Activated naive CD8-positive, alpha-beta T cell treated with anti-CD3 and anti-CD28 coated beads, Interleukin-2, amount 50 U/mL, for 24 hours (primary cell): ENCODE measurements around the gene RCE1.
A peak's percentile ranks its signal among the peaks of the same experiment; 100 is the strongest.

ENCODE experiments used
- ATAC-seq: fragments of 150-1000 bp; cut with Tn5 transposase; one replicate; pipeline ENCODE4 v1.10.0; 2021
- DNase-seq: peaks from one replicate; pipeline ENCODE4 v3.0.0; 2021
- H3K27ac Mint-ChIP-seq: one replicate; pipeline ENCODE4 v1.8.0; 2021; ENCODE audit warnings: mild to moderate bottlenecking, mixed read lengths
- H3K27me3 Mint-ChIP-seq: one replicate; pipeline ENCODE4 v1.8.0; 2021; ENCODE audit warnings: mixed read lengths
- H3K36me3 Mint-ChIP-seq: one replicate; pipeline ENCODE4 v1.8.0; 2021; ENCODE audit warnings: low read depth, mixed read lengths
- H3K4me1 Mint-ChIP-seq: one replicate; pipeline ENCODE4 v1.8.0; 2021; ENCODE audit warnings: mixed read lengths
- H3K4me3 Mint-ChIP-seq: one replicate; pipeline ENCODE4 v1.8.0; 2021; ENCODE audit warnings: mild to moderate bottlenecking, moderate library complexity, mixed read lengths
- H3K9me3 Mint-ChIP-seq: one replicate; pipeline ENCODE4 v1.8.0; 2021; ENCODE audit warnings: mixed read lengths

Gene RCE1

GRCh38 chr11:66850235-66850587 lies 7.0 kb downstream of the RCE1 start:
- H3K36me3 Mint-ChIP-seq, result peaks cover 3% of the 10 kb centered on the region
- H3K9me3 Mint-ChIP-seq, result no peaks in the 10 kb centered on the region
- no peak overlapping the region for H3K27ac Mint-ChIP-seq
- no peak overlapping the region for H3K4me3 Mint-ChIP-seq
- ATAC-seq, result no peak
- DNase-seq, result no peak
- peaks cover 13% of the 10 kb centered on the region for H3K4me1 Mint-ChIP-seq
- no peaks in the 10 kb centered on the region for H3K27me3 Mint-ChIP-seq

DNA sequence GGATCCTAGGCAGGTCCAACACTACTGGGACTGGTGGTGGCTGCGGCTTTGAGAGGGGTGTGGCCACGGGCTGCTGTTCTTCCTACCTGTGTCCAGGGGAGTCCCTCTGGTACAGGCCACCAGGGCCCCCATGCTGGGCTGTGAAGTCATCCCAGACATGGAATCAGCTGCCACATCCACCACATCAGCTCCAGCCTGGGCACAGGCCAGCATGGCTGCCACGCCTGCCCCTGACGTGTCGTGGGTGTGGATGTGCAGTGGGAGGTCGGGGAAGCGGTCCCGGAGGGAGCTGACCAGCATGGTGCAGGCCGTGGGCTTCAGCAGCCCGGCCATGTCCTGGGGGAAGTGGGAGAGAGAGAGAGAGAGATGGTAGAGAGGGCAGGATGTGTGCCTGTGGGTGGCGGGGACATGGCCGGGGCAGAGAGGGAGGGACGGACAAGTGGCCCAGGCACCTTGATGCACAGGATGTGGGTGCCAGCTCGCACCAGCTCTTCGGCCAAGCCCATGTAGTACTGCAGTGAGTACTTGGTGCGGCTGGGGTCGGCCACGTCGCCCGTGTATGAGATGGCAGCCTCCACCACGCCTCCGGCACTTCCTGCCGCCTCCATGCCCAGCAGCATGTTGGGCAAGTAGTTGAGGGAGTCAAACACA lies 7.5 kb downstream of the RCE1 start:
- ATAC-seq (no peak), DNase-seq (no peak)
- Mint-ChIP-seq H3K36me3 (peaks cover 3% of the 10 kb centered on the region), H3K27ac (no peak overlapping the region), H3K27me3 (no peaks in the 10 kb centered on the region), H3K9me3 (no peaks in the 10 kb centered on the region), H3K4me3 (no peak overlapping the region), H3K4me1 (peaks cover 15% of the 10 kb centered on the region)

- H3K27ac Mint-ChIP-seq, result no peak overlapping the region
- no peak for DNase-seq
- no peak for ATAC-seq
- no peak overlapping the region for H3K4me3 Mint-ChIP-seq
- no peaks in the 10 kb centered on the region for H3K36me3 Mint-ChIP-seq
- no peaks in the 10 kb centered on the region for H3K9me3 Mint-ChIP-seq
- H3K27me3 Mint-ChIP-seq, result no peaks in the 10 kb centered on the region
- H3K4me1 Mint-ChIP-seq, result peaks cover 17% of the 10 kb centered on the region
Measured at GRCh38 chr11:66851239-66851596, 8.0 kb downstream of the RCE1 start.

DNA sequence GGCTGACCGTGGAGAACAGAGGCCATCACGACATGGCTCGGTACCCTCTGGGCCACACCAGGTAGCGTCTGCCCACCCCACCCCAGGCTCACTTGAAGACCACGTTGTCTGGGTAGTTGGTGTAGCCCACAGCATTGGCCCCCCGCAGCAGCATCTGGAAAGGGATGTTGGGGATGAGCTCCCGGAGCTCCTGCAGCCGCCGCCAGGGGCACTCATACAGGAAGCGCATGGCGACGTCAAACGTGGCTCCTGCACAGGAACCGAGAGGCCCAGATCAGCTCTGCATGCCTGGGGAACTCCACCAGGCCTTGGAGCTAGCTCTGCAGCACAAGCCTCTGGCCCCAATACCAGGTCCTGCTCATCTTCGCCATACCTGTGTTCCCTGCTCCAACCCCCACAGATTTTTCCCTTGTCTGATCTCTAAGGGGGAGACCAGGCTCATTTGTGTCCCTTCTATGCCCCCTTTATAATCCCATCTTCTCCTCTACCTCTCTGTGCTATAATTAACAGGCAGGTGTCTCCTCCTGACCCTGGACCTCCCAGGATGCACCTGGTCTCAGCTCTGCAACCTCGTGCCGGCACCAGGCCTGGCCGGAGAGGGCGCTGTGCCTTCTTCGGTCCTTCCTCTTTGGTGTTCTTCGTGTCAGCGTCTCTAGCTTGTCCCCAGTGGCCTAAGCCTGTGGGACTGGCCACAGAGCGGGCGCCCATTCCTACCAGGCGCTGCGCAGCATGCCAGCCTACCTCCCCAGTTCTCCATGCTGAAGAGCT lies 8.6 kb downstream of the RCE1 start:
- no peaks in the 10 kb centered on the region for H3K27me3 Mint-ChIP-seq
- peak overlapping the region; percentile 62 for H3K27ac Mint-ChIP-seq
- no peak overlapping the region for H3K4me3 Mint-ChIP-seq
- peaks cover 17% of the 10 kb centered on the region for H3K4me1 Mint-ChIP-seq
- ATAC-seq, result no peak
- DNase-seq, result no peak
- no peaks in the 10 kb centered on the region for H3K36me3 Mint-ChIP-seq
- no peaks in the 10 kb centered on the region for H3K9me3 Mint-ChIP-seq

- no peaks in the 10 kb centered on the region for H3K27me3 Mint-ChIP-seq
Measured at GRCh38 chr11:66852466-66853241, 9.4 kb downstream of the RCE1 start.

GRCh38 chr11:66853242-66854229 lies 10.3 kb downstream of the RCE1 start:
- Mint-ChIP-seq H3K4me3 (no peak overlapping the region), H3K36me3 (peaks cover 2% of the 10 kb centered on the region), H3K4me1 (peaks cover 17% of the 10 kb centered on the region), H3K27me3 (no peaks in the 10 kb centered on the region), H3K27ac (no peak overlapping the region), H3K9me3 (no peaks in the 10 kb centered on the region)
- no peak for ATAC-seq
- DNase-seq, result no peak

More at GRCh38 chr11:66852466-66853241, 9.4 kb downstream of the RCE1 start:
- no peak overlapping the region for H3K4me3 Mint-ChIP-seq
- peaks cover 17% of the 10 kb centered on the region for H3K4me1 Mint-ChIP-seq
- H3K27ac Mint-ChIP-seq, result no peak overlapping the region
- ATAC-seq (no peak), DNase-seq (no peak)
- no peaks in the 10 kb centered on the region for H3K9me3 Mint-ChIP-seq
- H3K36me3 Mint-ChIP-seq, result no peaks in the 10 kb centered on the region

- Mint-ChIP-seq H3K4me3 (no peak overlapping the region), H3K36me3 (peaks cover 2% of the 10 kb centered on the region), H3K27ac (no peak overlapping the region), H3K9me3 (no peaks in the 10 kb centered on the region), H3K4me1 (peaks cover 17% of the 10 kb centered on the region), H3K27me3 (no peaks in the 10 kb centered on the region)
- ATAC-seq (no peak), DNase-seq (no peak)
Measured at GRCh38 chr11:66854231-66854661, 11.0 kb downstream of the RCE1 start.

DNA sequence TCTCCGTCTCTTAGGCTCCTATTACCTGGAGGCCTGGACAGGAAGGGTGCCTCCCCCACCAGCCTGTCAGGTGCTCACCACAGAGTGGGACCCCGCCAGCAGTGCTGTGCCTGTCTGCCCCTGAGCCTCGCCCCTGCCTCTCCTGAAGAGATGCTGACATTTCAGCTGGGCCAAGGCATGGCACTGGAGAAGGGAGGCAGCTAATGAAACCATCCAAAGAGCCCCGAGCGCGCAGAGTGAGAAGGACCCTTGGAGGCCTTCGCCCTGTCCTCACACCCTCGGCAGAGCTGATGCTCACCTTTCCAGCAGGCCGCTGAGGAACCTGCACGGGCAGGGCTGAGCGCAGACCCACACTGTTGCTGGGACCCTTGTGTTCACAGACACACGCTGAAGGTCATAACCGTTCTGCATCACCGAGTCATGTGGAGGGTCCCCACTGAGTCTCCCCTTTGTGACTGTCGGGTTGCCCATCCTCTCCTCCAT lies 11.5 kb downstream of the RCE1 start:
- H3K4me1 Mint-ChIP-seq, result peaks cover 17% of the 10 kb centered on the region

DNA sequence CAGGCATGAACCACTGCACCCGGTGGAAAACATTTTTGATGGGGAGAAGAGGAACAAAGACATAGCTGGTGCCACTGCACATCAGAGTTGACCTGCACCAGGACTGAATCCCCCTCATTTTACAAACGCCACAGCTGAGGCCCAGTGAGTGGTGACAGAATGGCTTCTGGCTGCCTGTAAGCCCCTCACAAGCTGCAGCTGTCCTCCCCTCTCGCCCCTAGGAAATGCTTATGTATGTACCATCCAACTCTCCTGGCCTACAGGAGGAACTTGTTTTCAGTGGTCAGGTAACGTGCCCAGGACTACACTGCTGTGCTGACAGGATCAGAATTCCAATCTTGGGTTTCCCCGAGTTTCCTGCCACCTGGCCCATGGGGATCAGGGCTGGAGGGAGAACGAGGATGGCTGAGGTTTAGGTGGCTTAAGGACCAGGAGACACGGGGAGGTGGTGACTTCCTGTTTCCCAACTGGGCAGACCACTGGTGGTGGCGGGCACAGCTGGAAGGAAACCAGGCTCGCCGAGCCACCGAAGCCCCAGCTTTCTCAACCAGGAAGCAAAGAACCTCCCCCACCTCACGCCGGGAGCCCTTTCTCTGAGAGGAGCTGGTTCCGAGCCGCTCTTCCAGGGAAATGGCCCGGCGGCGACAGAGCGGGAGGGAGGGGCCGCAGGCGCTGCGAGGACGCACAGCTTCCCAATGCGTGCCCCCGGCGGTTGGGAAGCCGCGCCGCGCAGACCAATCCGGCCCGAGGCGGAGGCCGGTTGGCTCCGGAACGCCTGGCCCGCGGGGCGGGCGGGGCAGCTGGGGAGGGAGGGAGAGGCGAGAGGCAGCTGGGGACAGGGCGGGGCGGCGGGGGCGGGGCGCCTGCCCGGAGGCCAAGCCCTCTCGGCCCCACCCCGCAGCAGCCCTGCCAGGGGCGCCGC lies 12.6 kb downstream of the RCE1 start:
- DNase-seq (peak; percentile 89), ATAC-seq (peak; percentile 82)
- Mint-ChIP-seq H3K27me3 (no peaks in the 10 kb centered on the region), H3K4me1 (peaks cover 17% of the 10 kb centered on the region), H3K9me3 (no peaks in the 10 kb centered on the region), H3K36me3 (peaks cover 2% of the 10 kb centered on the region), H3K4me3 (peak overlapping the region; percentile 89), H3K27ac (peak overlapping the region; percentile 92)

More for the DNA sequence above, 11.5 kb downstream of the RCE1 start:
- no peaks in the 10 kb centered on the region for H3K9me3 Mint-ChIP-seq
- no peak for ATAC-seq
- H3K4me3 Mint-ChIP-seq, result peak overlapping the region; percentile 82
- no peak for DNase-seq
- no peak overlapping the region for H3K27ac Mint-ChIP-seq
- H3K27me3 Mint-ChIP-seq, result no peaks in the 10 kb centered on the region
- peaks cover 2% of the 10 kb centered on the region for H3K36me3 Mint-ChIP-seq

- no peaks in the 10 kb centered on the region for H3K27me3 Mint-ChIP-seq
- peak; percentile 53 for ATAC-seq
Measured at GRCh38 chr11:66856496-66857233, 13.4 kb downstream of the RCE1 start, which contains the start of gene LRFN4. Gene LRFN4, plus strand, starts transcription at chr11:66857064. Its CDS starts 681 bp downstream, at chr11:66857745.

DNA sequence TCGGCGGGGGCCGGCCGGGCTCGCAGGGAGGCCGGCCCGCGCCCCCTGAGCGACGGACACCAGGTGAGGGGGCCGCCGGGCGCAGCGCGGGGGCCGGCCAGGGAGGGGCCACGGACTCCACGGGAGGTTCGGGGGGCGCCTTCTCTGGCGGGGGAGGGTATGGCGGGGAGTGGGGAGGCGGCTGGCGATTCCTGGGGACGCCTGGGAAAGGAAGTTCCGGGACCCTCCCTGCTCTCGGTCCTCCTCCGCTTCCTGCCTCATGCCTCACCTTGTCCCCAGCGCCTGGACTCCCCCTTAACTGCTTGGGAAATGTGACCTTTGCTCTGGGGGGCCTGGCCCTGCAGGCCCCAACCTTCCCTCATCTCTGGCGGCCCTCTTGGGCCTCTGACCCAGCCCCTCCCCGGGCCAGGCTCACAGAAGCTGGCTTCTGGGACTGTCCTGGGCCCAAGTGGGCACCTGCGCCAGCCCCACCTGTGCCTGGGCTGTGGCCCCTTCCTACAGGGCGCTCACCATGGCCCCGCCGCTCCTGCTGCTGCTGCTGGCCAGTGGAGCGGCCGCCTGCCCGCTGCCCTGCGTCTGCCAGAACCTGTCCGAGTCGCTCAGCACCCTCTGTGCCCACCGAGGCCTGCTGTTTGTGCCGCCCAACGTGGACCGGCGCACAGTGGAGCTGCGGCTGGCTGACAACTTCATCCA lies 14.1 kb downstream of the RCE1 start:
- H3K36me3 Mint-ChIP-seq, result peaks cover 2% of the 10 kb centered on the region
- H3K9me3 Mint-ChIP-seq, result no peaks in the 10 kb centered on the region
- H3K4me3 Mint-ChIP-seq, result peak overlapping the region; percentile 82
- H3K27me3 Mint-ChIP-seq, result no peaks in the 10 kb centered on the region
- peak overlapping the region; percentile 64 for H3K27ac Mint-ChIP-seq
- peaks cover 8% of the 10 kb centered on the region for H3K4me1 Mint-ChIP-seq
- ATAC-seq (no peak), DNase-seq (no peak)

More at GRCh38 chr11:66856496-66857233, 13.4 kb downstream of the RCE1 start, which contains the start of gene LRFN4:
- no peak for DNase-seq
- H3K27ac Mint-ChIP-seq, result peak within 1 kb of the TSS; percentile 92
- H3K4me1 Mint-ChIP-seq, result peaks cover 13% of the 10 kb centered on the region
- H3K9me3 Mint-ChIP-seq, result no peaks in the 10 kb centered on the region
- H3K4me3 Mint-ChIP-seq, result peak within 1 kb of the TSS; percentile 89
- peaks cover 2% of the 10 kb centered on the region for H3K36me3 Mint-ChIP-seq

DNA sequence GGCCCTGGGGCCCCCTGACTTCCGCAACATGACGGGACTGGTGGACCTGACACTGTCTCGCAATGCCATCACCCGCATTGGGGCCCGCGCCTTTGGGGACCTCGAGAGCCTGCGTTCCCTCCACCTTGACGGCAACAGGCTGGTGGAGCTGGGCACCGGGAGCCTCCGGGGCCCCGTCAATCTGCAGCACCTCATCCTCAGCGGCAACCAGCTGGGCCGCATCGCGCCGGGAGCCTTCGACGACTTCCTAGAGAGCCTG lies 14.6 kb downstream of the RCE1 start:
- ATAC-seq (no peak), DNase-seq (no peak)
- Mint-ChIP-seq H3K4me3 (peak overlapping the region; percentile 82), H3K27me3 (no peaks in the 10 kb centered on the region), H3K4me1 (peaks cover 8% of the 10 kb centered on the region), H3K36me3 (peaks cover 2% of the 10 kb centered on the region), H3K9me3 (no peaks in the 10 kb centered on the region), H3K27ac (no peak overlapping the region)
